ENCODE results near the gene KCNH4.

KCNH4 gene

GRCh38 chr17:42135664-42136653, 45.0 kb downstream of the KCNH4 start:
- DNase-seq: no peak

- DNase-seq: no peak
These were observed 45.8 kb downstream of the KCNH4 start for GRCh38 chr17:42135151-42135550.

- DNase-seq: peak in 2 of 4 experiments; percentile 13 to 34
These were observed 47.4 kb downstream of the KCNH4 start for GRCh38 chr17:42133461-42134041.

- no peak for DNase-seq
These were observed 48.0 kb downstream of the KCNH4 start for GRCh38 chr17:42132941-42133340.

GRCh38 chr17:42131981-42132432, 48.9 kb downstream of the KCNH4 start:
- DNase-seq: no peak

- no peak for DNase-seq
These were observed 49.7 kb downstream of the KCNH4 start for GRCh38 chr17:42131232-42131631.

- DNase-seq: no peak
These were observed 50.5 kb downstream of the KCNH4 start for GRCh38 chr17:42130310-42130936.

- DNase-seq: no peak
These were observed 51.7 kb downstream of the KCNH4 start for GRCh38 chr17:42129109-42129837.

GRCh38 chr17:42127414-42127813, 53.5 kb downstream of the KCNH4 start:
- no peak for DNase-seq

- DNase-seq: no peak
These were observed 54.1 kb downstream of the KCNH4 start for GRCh38 chr17:42126836-42127235.

- DNase-seq: no peak
These were observed 55.4 kb downstream of the KCNH4 start for GRCh38 chr17:42125565-42125964.

- no peak for DNase-seq
These were observed 56.7 kb downstream of the KCNH4 start for GRCh38 chr17:42124256-42124655.

- no peak for DNase-seq
These were observed 58.3 kb downstream of the KCNH4 start, which contains the start of gene HSPB9 for GRCh38 chr17:42122371-42123303. HSPB9 (plus strand) TSS chr17:42122804; CDS start chr17:42122851, 47 bp downstream.

- peak; percentile 28 to 75 (median 52) for DNase-seq
These were observed 59.9 kb downstream of the KCNH4 start, which contains the start of gene KAT2A for GRCh38 chr17:42120770-42121769. KAT2A (minus strand) TSS chr17:42121367; CDS start chr17:42121304, 63 bp downstream.

- no peak for DNase-seq
These were observed 60.7 kb downstream of the KCNH4 start for GRCh38 chr17:42120161-42120769.

- DNase-seq: no peak
These were observed 61.6 kb downstream of the KCNH4 start for GRCh38 chr17:42119301-42119700.

GRCh38 chr17:42118545-42118944, 62.4 kb downstream of the KCNH4 start:
- DNase-seq: peak in 1 of 4 experiments; percentile 21

- no peak for DNase-seq
These were observed 62.8 kb downstream of the KCNH4 start for GRCh38 chr17:42118126-42118510.

GRCh38 chr17:42117397-42118125, 63.4 kb downstream of the KCNH4 start:
- no peak for DNase-seq

All from activated naive CD4-positive, alpha-beta T cell (primary cell).